Tibial artery (tissue), 4 donors: ENCODE data around the gene NSG1.

Experiments used
- DNase-seq, 2 donors: peaks; one replicate each; pipeline ENCODE4 v3.0.0-alpha.2; 2019
- H3K27ac ChIP-seq, 2 donors: fragments of 200-600 bp; sonication (generic) in 1 of 2; 1 replicate in 1 of 2; 2 replicates in 1 of 2; pipeline ENCODE4 v1.5.1; 2018 to 2019; ENCODE audit warnings: mild to moderate bottlenecking in 1 of 2
- H3K27me3 ChIP-seq, 2 donors: fragments of 200-600 bp; sonication (generic) in 1 of 2; one replicate each; pipeline versions ENCODE4 v1.5.1 to v1.6.0; 2016 to 2019
- H3K36me3 ChIP-seq, 3 donors: fragments of 200-600 bp; sonication (generic) in 2 of 3; one replicate each; pipeline ENCODE4 v1.5.1; 2016 to 2019; ENCODE audit warnings: mild to moderate bottlenecking in 2 of 3
- H3K4me1 ChIP-seq, 4 donors: fragments of 200-600 bp; sonication (generic) in 2 of 4; 1 replicate in 3 of 4; 2 replicates in 1 of 4; pipeline ENCODE4 v1.5.1; 2016 to 2019
- H3K4me3 ChIP-seq, 2 donors: fragments of 200-600 bp; sonication (generic) in 1 of 2; 1 replicate in 1 of 2; 2 replicates in 1 of 2; pipeline ENCODE4 v1.5.1; 2018 to 2019; ENCODE audit warnings: mild to moderate bottlenecking in 2 of 2
- H3K9me3 ChIP-seq, 3 donors: fragments of 200-600 bp; sonication (generic) in 1 of 3; one replicate each; pipeline ENCODE4 v1.5.1; 2016 to 2019
- CTCF ChIP-seq, 2 experiments: fragments of 200-600 bp in 1 of 2; fragments of 450-650 bp in 1 of 2; IDR thresholded peaks; one replicate each; pipeline ENCODE4 v1.5.1; 2017 to 2019; ENCODE audit warnings: antibody characterized with exemption in 2 of 2, mild to moderate bottlenecking in 1 of 2, moderate library complexity in 1 of 2
- intact Hi-C: fragments of 100-400 bp; cut with DNase I; formaldehyde crosslinking; loops from one replicate; pipeline ENCODE4 v1.15.0; 2023; ENCODE audit warnings: low total_unique reads

The NSG1 gene

GRCh38 chr4:4386736-4387392 lies at the start of gene NSG1:
Gene NSG1 (plus strand): TSS chr4:4387102. CDS start chr4:4387630, 528 bp downstream.
- TF ChIP-seq CTCF (IDR thresholded peaks at IDR 0.05), result no peak
- DNase-seq, result no peak
- intact Hi-C loops, result no loop called here
- no peak within 1 kb of the TSS for H3K27ac ChIP-seq
- no peaks in the 10 kb centered on the region for H3K9me3 ChIP-seq
- H3K4me3 ChIP-seq, result peak within 1 kb of the TSS; percentile 22 to 44
- peaks cover 0 to 77% of the 10 kb centered on the region in 2 donors for H3K27me3 ChIP-seq
- H3K36me3 ChIP-seq, result no peaks in the 10 kb centered on the region
- peaks cover 0 to 35% (median 28%) of the 10 kb centered on the region in 4 donors for H3K4me1 ChIP-seq

- no peak overlapping the region for H3K27ac ChIP-seq
Observed at GRCh38 chr4:4338210-4339001, 48.5 kb upstream of the NSG1 start.

GRCh38 chr4:4339504-4340085 lies 47.3 kb upstream of the NSG1 start:
- Histone ChIP-seq H3K9me3 (no peaks in the 10 kb centered on the region), H3K4me3 (no peak overlapping the region), H3K27ac (no peak overlapping the region), H3K4me1 (no peaks in the 10 kb centered on the region), H3K36me3 (no peaks in the 10 kb centered on the region), H3K27me3 (peaks cover 0 to 17% of the 10 kb centered on the region in 2 donors)
- no peak for DNase-seq
- intact Hi-C loops, result no loop called here
- no peak for TF ChIP-seq CTCF (IDR thresholded peaks at IDR 0.05)

More at GRCh38 chr4:4338210-4339001, 48.5 kb upstream of the NSG1 start:
- Histone ChIP-seq H3K36me3 (no peaks in the 10 kb centered on the region), H3K9me3 (no peaks in the 10 kb centered on the region), H3K27me3 (peaks cover 0 to 17% of the 10 kb centered on the region in 2 donors), H3K4me1 (no peaks in the 10 kb centered on the region), H3K4me3 (no peak overlapping the region)
- intact Hi-C loops, result no loop called here
- no peak for TF ChIP-seq CTCF (IDR thresholded peaks at IDR 0.05)
- DNase-seq, result no peak

GRCh38 chr4:4341861-4342650 lies 44.8 kb upstream of the NSG1 start:
- Histone ChIP-seq H3K4me3 (no peak overlapping the region), H3K27me3 (peaks cover 0 to 20% of the 10 kb centered on the region in 2 donors), H3K9me3 (no peaks in the 10 kb centered on the region), H3K4me1 (no peaks in the 10 kb centered on the region), H3K27ac (no peak overlapping the region), H3K36me3 (no peaks in the 10 kb centered on the region)
- intact Hi-C loops, result no loop called here
- no peak for TF ChIP-seq CTCF (IDR thresholded peaks at IDR 0.05)
- no peak for DNase-seq

- H3K36me3 ChIP-seq, result no peaks in the 10 kb centered on the region
- no peak overlapping the region for H3K27ac ChIP-seq
- peaks cover 0 to 20% of the 10 kb centered on the region in 2 donors for H3K27me3 ChIP-seq
- TF ChIP-seq CTCF (IDR thresholded peaks at IDR 0.05), result no peak
- no peak for DNase-seq
- H3K9me3 ChIP-seq, result no peaks in the 10 kb centered on the region
- H3K4me3 ChIP-seq, result no peak overlapping the region
- intact Hi-C loops, result no loop called here
- no peaks in the 10 kb centered on the region for H3K4me1 ChIP-seq
Observed at GRCh38 chr4:4343038-4343437, 43.9 kb upstream of the NSG1 start.
